GM12878 (cell line): Measurements from ENCODE around the gene VRK3.

Source experiments
- DPF2 ChIP-seq: fragments of 450-650 bp; IDR thresholded peaks from 2 replicates; pipeline ENCODE4 v1.6.1; 2017; ENCODE audit warnings: mild to moderate bottlenecking
- EP300 ChIP-seq, 2 experiments: fragments of 150-350 bp in 1 of 2; IDR thresholded peaks; 2 replicates each; pipeline ENCODE4 v1.6.1; 2011 to 2012; ENCODE audit warnings: low read depth in 2 of 2, low read length in 2 of 2, borderline replicate concordance in 1 of 2, improper control_type of control experiment in 1 of 2, inconsistent platforms in 1 of 2; ENCODE audit not compliant: control insufficient read depth in 1 of 2
- EZH2 ChIP-seq: IDR thresholded peaks from 2 replicates; pipeline ENCODE4 v1.6.1; 2012; ENCODE audit warnings: low read depth, mild to moderate bottlenecking, control low read depth, inconsistent platforms, low read length, borderline replicate concordance; ENCODE audit not compliant: control insufficient read depth
- MEF2A ChIP-seq: IDR thresholded peaks from 2 replicates; pipeline ENCODE4 v1.6.1; 2011; ENCODE audit warnings: low read depth, mild to moderate bottlenecking, low read length, moderate library complexity; ENCODE audit not compliant: insufficient read depth
- MTA3 ChIP-seq: IDR thresholded peaks from 2 replicates; pipeline ENCODE4 v1.6.1; 2012; ENCODE audit warnings: low read length, inconsistent platforms, borderline replicate concordance
- NFIC ChIP-seq: IDR thresholded peaks from 2 replicates; pipeline ENCODE4 v1.6.1; 2012; ENCODE audit warnings: low read depth, mild to moderate bottlenecking, inconsistent platforms, low read length, moderate library complexity
- NKRF ChIP-seq: fragments of 450-650 bp; conservative IDR thresholded peaks from 2 replicates; pipeline ENCODE4 v1.6.1; 2017; ENCODE audit warnings: mild to moderate bottlenecking, moderate library complexity
- RUNX3 ChIP-seq: IDR thresholded peaks from 2 replicates; pipeline ENCODE4 v1.6.1; 2012; ENCODE audit warnings: low read length, inconsistent platforms
- SUZ12 ChIP-seq: fragments of 200-600 bp; sonication (generic); IDR thresholded peaks from one replicate; pipeline ENCODE4 v1.6.1; 2018; ENCODE audit warnings: antibody characterized with exemption, mild to moderate bottlenecking; ENCODE audit not compliant: unreplicated experiment
- ZNF274 ChIP-seq: IDR thresholded peaks from one replicate; pipeline ENCODE4 v1.8.0; 2011; ENCODE audit not compliant: insufficient read length, insufficient read depth
- TF ChIP-seq, protein P1 (sequence below), 3 experiments: IDR thresholded peaks in 2 of 3; conservative IDR thresholded peaks in 1 of 3; 2 replicates each; pipeline ENCODE4 v1.5.1; 2011; ENCODE audit warnings: low read depth in 3 of 3, low read length in 3 of 3, mild to moderate bottlenecking in 3 of 3, control low read depth in 2 of 3, moderate library complexity in 2 of 3, inconsistent platforms in 1 of 3, mixed read lengths in 1 of 3; ENCODE audit not compliant: control insufficient read depth in 2 of 3, insufficient read depth in 1 of 3; ENCODE audit errors: extremely low read depth in 1 of 3
- TF ChIP-seq, protein P2 (sequence below): fragments of 450-650 bp; IDR thresholded peaks from 2 replicates; pipeline ENCODE4 v1.6.1; 2014; ENCODE audit warnings: mild to moderate bottlenecking

- TF ChIP-seq ZNF274: no peak
- TF ChIP-seq, protein P1, sequence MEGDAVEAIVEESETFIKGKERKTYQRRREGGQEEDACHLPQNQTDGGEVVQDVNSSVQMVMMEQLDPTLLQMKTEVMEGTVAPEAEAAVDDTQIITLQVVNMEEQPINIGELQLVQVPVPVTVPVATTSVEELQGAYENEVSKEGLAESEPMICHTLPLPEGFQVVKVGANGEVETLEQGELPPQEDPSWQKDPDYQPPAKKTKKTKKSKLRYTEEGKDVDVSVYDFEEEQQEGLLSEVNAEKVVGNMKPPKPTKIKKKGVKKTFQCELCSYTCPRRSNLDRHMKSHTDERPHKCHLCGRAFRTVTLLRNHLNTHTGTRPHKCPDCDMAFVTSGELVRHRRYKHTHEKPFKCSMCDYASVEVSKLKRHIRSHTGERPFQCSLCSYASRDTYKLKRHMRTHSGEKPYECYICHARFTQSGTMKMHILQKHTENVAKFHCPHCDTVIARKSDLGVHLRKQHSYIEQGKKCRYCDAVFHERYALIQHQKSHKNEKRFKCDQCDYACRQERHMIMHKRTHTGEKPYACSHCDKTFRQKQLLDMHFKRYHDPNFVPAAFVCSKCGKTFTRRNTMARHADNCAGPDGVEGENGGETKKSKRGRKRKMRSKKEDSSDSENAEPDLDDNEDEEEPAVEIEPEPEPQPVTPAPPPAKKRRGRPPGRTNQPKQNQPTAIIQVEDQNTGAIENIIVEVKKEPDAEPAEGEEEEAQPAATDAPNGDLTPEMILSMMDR (IDR thresholded peaks at IDR 0.05 in 2 of 3, conservative IDR thresholded peaks at IDR 0.05 in 1 of 3; ENCODE audit: control insufficient read depth in 2 of 3, extremely low read depth in 1 of 3, insufficient read depth in 1 of 3, low read depth in 3 of 3, low read length in 3 of 3): no peak
- TF ChIP-seq, protein P2, sequence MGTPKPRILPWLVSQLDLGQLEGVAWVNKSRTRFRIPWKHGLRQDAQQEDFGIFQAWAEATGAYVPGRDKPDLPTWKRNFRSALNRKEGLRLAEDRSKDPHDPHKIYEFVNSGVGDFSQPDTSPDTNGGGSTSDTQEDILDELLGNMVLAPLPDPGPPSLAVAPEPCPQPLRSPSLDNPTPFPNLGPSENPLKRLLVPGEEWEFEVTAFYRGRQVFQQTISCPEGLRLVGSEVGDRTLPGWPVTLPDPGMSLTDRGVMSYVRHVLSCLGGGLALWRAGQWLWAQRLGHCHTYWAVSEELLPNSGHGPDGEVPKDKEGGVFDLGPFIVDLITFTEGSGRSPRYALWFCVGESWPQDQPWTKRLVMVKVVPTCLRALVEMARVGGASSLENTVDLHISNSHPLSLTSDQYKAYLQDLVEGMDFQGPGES: no peak
- TF ChIP-seq SUZ12: no peak
- TF ChIP-seq MTA3: no peak
- TF ChIP-seq EP300 (IDR thresholded peaks at IDR 0.05; ENCODE audit: borderline replicate concordance in 1 of 2, control insufficient read depth in 1 of 2, low read depth in 2 of 2, low read length in 2 of 2): no peak
- no peak for TF ChIP-seq MEF2A
- TF ChIP-seq DPF2: no peak
- no peak for TF ChIP-seq NKRF
- no peak for TF ChIP-seq NFIC
- no peak for TF ChIP-seq RUNX3
- TF ChIP-seq EZH2: no peak
These were observed 50.1 kb downstream of the VRK3 start for GRCh38 chr19:49975051-49975450.
